Mesodermal cell (in vitro differentiated cells): ENCODE results near the gene CPXM1.
"Not testable (repeated sequence)": the region's sequence is repeated elsewhere in the genome, so short reads cannot be mapped to it uniquely, and the experiment has no call there.

Experiments
- H3K27ac ChIP-seq: 2 replicates; pipeline ENCODE4 v1.7.0; 2013; ENCODE audit warnings: mild to moderate bottlenecking, low read depth, low read length, moderate library complexity; ENCODE audit not compliant: severe bottlenecking
- H3K36me3 ChIP-seq: 2 replicates; pipeline ENCODE4 v1.7.1; 2013; ENCODE audit warnings: mild to moderate bottlenecking, low read length, moderate library complexity; ENCODE audit not compliant: control insufficient read depth, insufficient read depth
- H3K4me1 ChIP-seq: one replicate; pipeline ENCODE4 v1.7.1; 2013; ENCODE audit warnings: mild to moderate bottlenecking, low read length; ENCODE audit not compliant: insufficient read depth, control insufficient read depth, poor library complexity, severe bottlenecking
- H3K4me3 ChIP-seq: 2 replicates; pipeline ENCODE4 v1.7.0; 2013; ENCODE audit warnings: low read length, control low read depth, mild to moderate bottlenecking; ENCODE audit not compliant: insufficient read depth, poor library complexity, severe bottlenecking; ENCODE audit errors: extremely low read depth
- H3K9me3 ChIP-seq: 2 replicates; pipeline ENCODE4 v1.7.1; 2013; ENCODE audit warnings: mild to moderate bottlenecking, low read length, moderate library complexity; ENCODE audit not compliant: control insufficient read depth
- WGBS, 2 experiments: methylation state at CpG; one replicate each; pipeline ENCODE4 v1.1.5; 2013; ENCODE audit warnings: missing lambda C conversion rate in 2 of 2; ENCODE audit not compliant: insufficient coverage in 2 of 2; 5-methylcytosine and 5-hydroxymethylcytosine counted together

Gene CPXM1

GRCh38 chr20:2814076-2814475 is 13.6 kb upstream of the CPXM1 start:
- Histone ChIP-seq H3K27ac (no peak overlapping the region), H3K4me3 (no peak overlapping the region), H3K4me1 (peaks cover 2% of the 10 kb centered on the region), H3K36me3 (no peaks in the 10 kb centered on the region), H3K9me3 (peaks cover 15% of the 10 kb centered on the region)
- WGBS, 2 experiments: 100% methylated on average over 1 of the region's 1 CpG; no CpG with 5 or more reads in 1 of the 2 experiments

DNA sequence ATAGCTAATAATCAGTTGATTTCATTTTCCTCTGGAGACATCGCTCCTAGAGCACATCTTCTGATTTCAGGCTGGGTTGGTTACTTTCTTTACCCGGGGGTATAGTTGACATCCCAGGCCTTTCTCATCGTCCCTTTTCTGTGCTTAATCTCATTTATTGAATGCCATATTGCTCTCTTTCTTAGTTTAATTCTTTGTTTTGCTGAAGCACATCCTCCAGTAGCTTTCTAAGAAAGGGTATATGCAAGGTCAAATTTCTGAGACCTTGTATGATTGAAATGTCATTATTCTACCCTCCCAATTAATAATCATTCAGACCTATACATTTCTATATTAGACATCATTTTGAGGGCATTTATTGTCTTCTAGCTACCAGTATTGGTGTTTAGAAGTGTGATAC is 11.8 kb upstream of the CPXM1 start:
- WGBS, 2 experiments: 37 to 82% methylated on average over 2 to 3 of the region's 3 CpGs
- no peak overlapping the region for H3K4me3 ChIP-seq
- H3K27ac ChIP-seq: no peak overlapping the region
- H3K4me1 ChIP-seq: peaks cover 2% of the 10 kb centered on the region
- H3K36me3 ChIP-seq: no peaks in the 10 kb centered on the region
- H3K9me3 ChIP-seq: peaks cover 15% of the 10 kb centered on the region

GRCh38 chr20:2809690-2810089 is 9.3 kb upstream of the CPXM1 start:
- no peaks in the 10 kb centered on the region for H3K36me3 ChIP-seq
- no peak overlapping the region for H3K4me3 ChIP-seq
- H3K4me1 ChIP-seq: no peaks in the 10 kb centered on the region
- peaks cover 15% of the 10 kb centered on the region for H3K9me3 ChIP-seq
- 92 to 96% methylated on average over 5 to 6 of the region's 10 CpGs for WGBS, 2 experiments
- H3K27ac ChIP-seq: no peak overlapping the region

GRCh38 chr20:2807929-2808328 is 7.5 kb upstream of the CPXM1 start:
- 77% methylated on average over 6 of the region's 9 CpGs for WGBS, 2 experiments
- not testable (repeated sequence) for H3K4me1 ChIP-seq, H3K4me3 ChIP-seq, H3K36me3 ChIP-seq, H3K27ac ChIP-seq
- peaks cover 15% of the 10 kb centered on the region for H3K9me3 ChIP-seq

DNA sequence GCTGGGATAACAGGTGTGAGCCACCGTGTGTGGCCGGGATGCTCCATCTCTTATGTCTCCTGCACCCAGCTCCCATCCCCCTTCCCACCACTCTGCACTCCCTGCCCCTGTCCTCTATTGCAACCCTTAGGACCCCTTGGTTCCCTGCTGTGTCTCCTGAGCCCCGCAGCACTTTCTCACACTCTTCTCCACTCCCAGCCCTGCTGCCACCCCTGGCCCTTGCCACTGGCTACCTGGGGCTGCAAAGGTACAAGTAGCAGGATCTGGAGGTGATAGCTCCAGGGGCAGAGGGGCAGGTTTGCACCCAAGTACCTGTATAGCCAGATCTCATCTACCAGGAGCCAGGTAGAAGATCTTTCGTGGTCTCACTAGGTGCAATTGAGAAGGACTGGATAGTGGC is 6.6 kb upstream of the CPXM1 start:
- H3K27ac ChIP-seq: no peak overlapping the region
- peaks cover 9% of the 10 kb centered on the region for H3K9me3 ChIP-seq
- H3K4me1 ChIP-seq: no peaks in the 10 kb centered on the region
- 93 to 96% methylated on average over 3 of the region's 4 CpGs for WGBS, 2 experiments
- no peaks in the 10 kb centered on the region for H3K36me3 ChIP-seq
- no peak overlapping the region for H3K4me3 ChIP-seq

DNA sequence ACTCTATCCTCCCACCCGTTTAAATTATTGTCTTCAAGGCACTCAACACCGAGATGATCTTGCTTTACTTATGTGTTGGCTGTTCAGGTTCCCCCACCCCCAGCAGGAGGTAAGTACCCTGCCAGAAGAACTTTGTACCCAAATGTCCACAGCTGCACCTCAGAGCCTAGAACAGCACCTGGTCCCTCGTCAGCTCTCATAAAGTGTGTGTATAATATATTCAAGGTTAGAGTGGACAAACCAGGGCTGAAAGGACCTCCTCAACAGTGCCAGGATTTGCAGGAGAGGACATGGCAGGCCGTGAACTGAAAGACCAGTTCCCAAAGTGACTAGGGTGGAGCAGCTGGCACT is 5.9 kb upstream of the CPXM1 start:
- 71 to 76% methylated on average over 3 to 4 of the region's 4 CpGs for WGBS, 2 experiments
- Histone ChIP-seq H3K4me3 (no peak overlapping the region), H3K27ac (no peak overlapping the region), H3K36me3 (no peaks in the 10 kb centered on the region), H3K9me3 (peaks cover 2% of the 10 kb centered on the region), H3K4me1 (peaks cover 3% of the 10 kb centered on the region)

DNA sequence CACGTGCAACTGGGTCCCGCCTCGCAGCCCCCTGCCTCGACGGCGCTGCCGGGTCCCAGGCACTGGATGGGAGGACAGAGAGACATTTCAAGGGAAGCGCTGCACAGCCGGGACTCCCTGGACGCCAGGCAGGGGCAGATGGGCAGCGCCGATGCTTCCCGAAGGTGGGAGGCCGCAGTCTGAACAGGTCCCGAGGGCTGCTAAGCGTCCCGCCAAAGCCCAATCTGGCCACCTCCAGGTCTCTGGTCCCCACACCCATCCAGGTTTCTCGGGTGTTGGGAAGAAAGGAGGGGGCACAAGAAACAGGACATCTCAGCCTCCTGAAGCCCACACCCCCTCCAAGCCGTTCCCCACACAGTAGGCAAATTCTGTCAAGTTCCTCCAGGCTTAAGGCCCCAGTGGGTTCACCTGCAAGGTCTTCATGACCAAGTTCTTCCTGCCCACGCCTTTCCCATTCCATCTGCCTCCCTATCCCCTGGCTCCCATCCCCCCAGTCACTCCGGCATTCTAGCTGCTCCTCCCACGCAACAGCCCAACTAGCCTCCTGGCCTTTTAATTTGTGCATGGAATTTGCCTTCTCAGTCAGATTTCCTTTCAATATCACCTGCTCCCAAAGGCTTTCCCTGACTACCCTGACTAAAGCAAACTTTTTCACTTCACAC is 5.4 kb upstream of the CPXM1 start:
- 47 to 60% methylated on average over 10 to 11 of the region's 22 CpGs for WGBS, 2 experiments
- no peaks in the 10 kb centered on the region for H3K9me3 ChIP-seq
- peaks cover 7% of the 10 kb centered on the region for H3K4me1 ChIP-seq
- no peaks in the 10 kb centered on the region for H3K36me3 ChIP-seq
- no peak overlapping the region for H3K4me3 ChIP-seq
- H3K27ac ChIP-seq: no peak overlapping the region

GRCh38 chr20:2804852-2805688 is 4.6 kb upstream of the CPXM1 start:
- H3K27ac ChIP-seq: no peak overlapping the region
- peaks cover 7% of the 10 kb centered on the region for H3K4me1 ChIP-seq
- no peak overlapping the region for H3K4me3 ChIP-seq
- no peaks in the 10 kb centered on the region for H3K36me3 ChIP-seq
- H3K9me3 ChIP-seq: no peaks in the 10 kb centered on the region
- 39 to 54% methylated on average over 31 to 42 of the region's 49 CpGs for WGBS, 2 experiments

DNA sequence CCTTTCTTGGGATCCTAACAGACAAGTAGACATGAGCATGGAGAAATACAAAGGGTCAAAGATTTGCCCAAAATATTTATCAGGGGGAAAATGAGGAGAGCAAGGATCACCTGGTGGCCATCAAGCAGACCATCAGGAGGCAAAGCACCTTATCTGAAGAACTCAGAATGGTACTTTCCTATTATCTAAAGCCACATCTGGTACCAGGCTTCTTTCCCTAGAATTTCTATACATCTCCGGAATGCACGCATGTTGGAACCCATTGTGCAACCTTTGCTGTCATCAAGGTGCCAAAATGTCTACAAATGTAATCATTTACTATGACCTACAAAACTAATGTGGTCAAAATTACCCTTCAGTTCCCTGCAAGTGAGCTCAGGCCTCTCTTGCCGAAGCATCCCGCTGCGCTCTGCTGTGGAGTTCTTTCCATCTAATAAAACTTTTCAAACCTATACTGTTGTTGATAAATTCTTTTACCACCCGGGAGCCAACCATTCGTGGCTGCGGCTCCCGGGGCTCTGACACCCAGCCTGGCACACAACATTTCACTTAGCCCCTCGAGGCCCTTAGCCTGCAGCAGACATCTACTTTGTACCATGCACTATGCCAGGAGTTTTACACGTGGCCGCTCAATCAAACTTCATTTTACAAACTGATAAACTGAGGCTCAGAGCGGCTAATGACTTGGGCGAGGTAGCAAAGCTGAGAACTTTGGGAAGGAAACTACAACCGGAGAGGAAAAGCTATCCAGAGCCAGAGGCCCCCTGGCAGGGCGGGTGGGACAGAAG is 3.8 kb upstream of the CPXM1 start:
- 66 to 68% methylated on average over 15 of the region's 16 CpGs for WGBS, 2 experiments

GRCh38 chr20:2801286-2801728 is 880 bp upstream of the CPXM1 start:
- Histone ChIP-seq H3K36me3 (peaks cover 25% of the 10 kb centered on the region), H3K4me3 (peak overlapping the region; percentile 71), H3K9me3 (no peaks in the 10 kb centered on the region), H3K27ac (no peak overlapping the region), H3K4me1 (peaks cover 7% of the 10 kb centered on the region)
- whole genome bisulfite sequencing, 2 experiments: 18 to 22% methylated on average over 12 to 13 of the region's 13 CpGs

More for the DNA sequence above, 3.8 kb upstream of the CPXM1 start:
- Histone ChIP-seq H3K27ac (no peak overlapping the region), H3K4me1 (peaks cover 7% of the 10 kb centered on the region), H3K36me3 (no peaks in the 10 kb centered on the region), H3K4me3 (no peak overlapping the region), H3K9me3 (no peaks in the 10 kb centered on the region)
